HK-2 (cell line): Measurements from ENCODE around the gene KIF22.
"Not testable (repeated sequence)": the region's sequence is repeated elsewhere in the genome, so short reads cannot be mapped to it uniquely, and the experiment has no call there.

Source experiments
- DNase-seq: peaks from one replicate; pipeline ENCODE4 v3.0.0-alpha.2; 2018; ENCODE audit not compliant: unreplicated experiment

The KIF22 gene

DNA sequence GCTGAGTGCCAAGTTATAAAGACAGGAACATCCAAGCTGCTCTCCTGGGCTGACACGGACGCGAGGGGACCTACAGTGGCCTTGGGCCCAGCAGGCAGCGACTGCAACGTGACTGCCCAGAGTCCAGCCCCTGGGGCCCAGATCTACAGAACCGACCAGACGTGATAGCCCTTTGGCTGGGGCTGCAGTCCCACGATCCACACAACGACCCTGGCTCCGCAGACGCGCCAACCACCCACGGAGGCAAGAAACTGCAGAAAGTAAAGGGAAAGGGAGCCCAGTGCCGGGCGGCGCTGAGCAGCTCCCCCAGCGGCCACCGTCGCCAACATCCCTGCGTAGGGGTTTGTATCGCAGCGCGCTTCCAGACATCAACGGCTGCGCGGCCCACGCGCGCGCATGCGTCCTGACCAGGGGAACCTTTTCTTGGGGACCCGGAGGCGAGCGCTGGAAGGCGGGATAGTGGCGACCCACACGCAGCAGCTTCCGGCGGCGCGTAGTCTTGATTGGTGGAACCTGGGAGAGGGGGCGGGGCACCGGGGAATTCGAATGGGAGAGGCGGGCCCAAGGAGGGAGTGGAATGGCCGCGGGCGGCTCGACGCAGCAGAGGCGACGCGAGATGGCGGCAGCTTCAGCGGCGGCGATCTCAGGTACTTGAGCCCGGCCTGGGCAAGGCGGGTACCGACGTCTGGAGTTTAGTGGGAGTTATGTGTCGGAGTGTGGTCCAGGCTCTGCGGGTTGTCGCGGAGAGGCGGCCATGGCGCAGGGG is at the start of gene KIF22:
Gene KIF22 (plus strand): TSS at position 569 of the 766 bp plus-strand sequence. CDS start 9 bp downstream, at position 578.
- peak; percentile 96 for DNase-seq

GRCh38 chr16:29742683-29743275 is 47.8 kb upstream of the KIF22 start:
- no peak for DNase-seq

DNA sequence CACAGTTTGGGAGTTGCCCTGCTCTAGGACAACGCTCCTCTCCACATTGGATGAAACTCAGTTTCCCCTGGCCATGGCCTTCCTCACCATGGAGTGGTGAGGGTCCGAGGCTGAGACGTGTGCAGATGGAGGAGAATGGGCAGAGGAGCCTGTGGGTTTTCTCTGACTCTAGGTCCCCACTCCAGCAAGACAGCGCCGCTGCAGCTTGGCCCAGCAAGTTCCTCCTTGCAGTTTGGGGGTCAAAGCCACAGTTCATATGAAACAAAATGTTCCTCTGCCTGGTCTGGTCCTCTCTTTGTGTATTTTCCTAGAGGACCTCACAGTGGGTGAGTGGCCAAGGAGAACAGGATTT is 47.1 kb upstream of the KIF22 start:
- no peak for DNase-seq

DNA sequence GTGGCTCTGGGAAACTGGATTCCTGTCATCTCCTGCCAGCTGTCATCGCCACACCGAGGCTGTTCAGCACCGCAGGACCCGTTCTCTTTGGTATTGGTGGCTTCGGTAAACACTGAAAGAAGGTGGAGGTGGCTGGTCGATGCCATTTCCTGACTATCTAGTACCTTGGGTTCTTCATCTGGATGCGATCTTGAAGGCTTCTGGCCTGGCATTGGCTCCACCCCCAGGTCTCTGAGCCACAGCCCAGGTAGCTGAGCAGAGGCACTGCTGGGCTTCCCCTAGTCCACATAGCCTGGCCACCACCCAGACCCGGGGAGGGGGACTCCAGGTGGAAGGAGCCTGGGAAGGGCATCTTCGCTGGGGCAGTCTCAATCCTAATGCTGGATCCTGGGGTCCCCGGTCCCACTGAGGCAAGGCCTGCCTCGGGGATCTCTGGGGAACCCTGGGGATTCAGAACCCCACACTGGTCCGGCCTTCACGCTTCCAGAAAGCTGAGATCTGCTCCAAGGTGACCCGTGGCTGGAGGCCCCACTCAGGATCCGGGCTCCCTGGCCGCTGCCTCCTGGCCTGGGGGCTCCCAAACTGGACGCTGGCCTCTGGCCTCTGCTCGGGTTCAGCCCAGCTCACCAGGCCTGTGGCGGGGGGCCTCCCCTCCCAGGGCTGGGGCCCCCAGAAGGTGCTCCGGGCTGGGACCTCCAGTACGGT is 46.6 kb upstream of the KIF22 start:
- DNase-seq: no peak

DNA sequence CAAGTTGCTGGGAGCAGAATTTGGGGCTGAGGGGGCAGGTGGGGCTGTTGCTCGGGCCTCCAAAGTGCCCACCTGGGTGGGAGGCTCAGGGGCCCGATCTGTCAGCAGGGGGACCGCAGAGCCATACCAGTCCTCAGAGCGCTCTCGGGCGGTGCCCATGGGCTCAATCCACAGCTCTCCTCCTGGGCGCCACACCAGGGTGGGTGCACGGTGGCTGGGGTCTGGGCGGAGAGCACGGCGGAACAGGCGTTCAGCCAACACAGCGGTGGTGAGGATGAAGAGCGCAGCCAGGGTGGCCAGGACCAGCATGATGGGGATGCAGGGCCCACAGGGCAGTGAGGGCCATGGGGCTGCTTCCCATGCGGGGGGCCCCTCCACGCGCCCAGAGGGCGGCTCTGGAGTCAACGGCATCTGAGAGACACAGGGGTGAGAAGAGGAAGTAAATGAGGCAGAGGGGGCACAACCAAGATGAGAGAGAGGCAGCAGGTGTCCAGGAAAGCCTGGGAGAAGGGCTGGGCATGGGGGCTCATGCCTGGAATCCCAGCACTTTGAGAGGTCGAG is 45.9 kb upstream of the KIF22 start:
- no peak for DNase-seq

- DNase-seq: no peak
Measured at GRCh38 chr16:29745121-29745852, 45.3 kb upstream of the KIF22 start.

DNA sequence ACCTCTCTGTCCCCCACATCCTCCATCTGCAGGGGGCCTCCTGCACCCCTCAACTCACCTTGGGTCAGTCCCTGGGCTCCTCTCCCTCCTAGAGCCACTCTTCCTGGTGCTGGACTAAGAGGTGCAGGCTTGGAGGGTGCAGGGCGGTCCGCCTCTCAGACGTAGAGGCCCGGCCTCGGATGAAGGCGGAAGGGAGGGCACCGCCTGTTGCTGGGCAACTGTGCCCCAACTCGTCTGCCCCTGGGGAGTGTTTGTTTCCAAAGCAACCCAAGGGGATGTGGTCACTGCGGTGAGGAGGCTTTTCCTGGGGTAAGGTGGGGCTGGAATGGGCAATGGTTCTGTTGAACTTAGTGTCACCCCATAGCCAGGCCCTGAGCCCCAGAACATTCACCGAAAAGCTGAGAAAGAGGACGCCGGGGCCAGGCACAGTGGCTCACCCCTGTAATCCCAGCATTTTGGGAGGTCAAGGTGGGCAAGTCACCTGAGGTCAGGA is 44.7 kb upstream of the KIF22 start, which contains the start of gene C16orf54:
Gene C16orf54 (minus strand): TSS at position 138 of the 493 bp plus-strand sequence. CDS start 1,039 bp downstream, outside the sequence.
- no peak for DNase-seq

GRCh38 chr16:29746518-29746917 is 44.0 kb upstream of the KIF22 start:
- DNase-seq: not testable (repeated sequence)

- no peak for DNase-seq
Measured at GRCh38 chr16:29747947-29748759, 42.4 kb upstream of the KIF22 start.

DNA sequence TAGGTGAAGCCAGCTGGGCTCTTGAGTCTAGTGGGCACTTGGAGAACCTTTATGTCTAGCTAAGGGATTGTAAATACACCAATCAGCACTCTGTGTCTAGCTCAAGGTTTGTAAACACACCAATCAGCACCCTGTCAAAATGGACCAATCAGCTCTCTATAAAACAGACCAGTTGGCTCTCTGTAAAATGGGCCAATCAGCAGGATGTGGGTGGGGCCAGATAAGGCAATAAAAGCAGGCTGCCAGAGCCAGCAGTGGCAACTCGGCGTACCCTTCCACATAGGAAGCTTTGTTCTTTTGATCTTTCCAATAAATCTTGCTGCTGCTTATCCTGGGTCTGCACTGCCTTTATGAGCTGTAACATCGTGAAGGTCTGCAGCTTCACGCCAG is 41.8 kb upstream of the KIF22 start:
- not testable (repeated sequence) for DNase-seq

GRCh38 chr16:29753516-29753915 is 37.0 kb upstream of the KIF22 start:
- DNase-seq: no peak

DNA sequence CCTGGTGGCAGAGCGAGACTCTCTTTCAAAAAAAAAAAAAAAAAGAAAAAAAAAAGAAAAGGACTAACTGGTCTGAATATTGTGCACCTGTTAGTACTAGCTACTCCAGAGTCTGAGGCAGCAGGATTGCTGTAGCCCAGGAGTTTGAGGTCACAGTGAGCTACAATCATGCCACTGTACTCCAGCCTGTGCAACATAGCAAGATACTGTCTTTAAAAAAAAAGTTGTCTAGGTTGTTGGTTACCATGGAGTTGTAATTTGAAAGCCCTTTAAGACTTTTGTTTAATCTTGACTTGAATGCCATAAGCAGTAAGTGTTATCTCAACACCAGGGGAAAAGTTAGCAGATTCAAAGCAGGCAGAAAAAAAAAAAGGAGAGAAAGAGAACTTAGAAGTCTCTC is 33.9 kb upstream of the KIF22 start:
- no peak for DNase-seq

DNA sequence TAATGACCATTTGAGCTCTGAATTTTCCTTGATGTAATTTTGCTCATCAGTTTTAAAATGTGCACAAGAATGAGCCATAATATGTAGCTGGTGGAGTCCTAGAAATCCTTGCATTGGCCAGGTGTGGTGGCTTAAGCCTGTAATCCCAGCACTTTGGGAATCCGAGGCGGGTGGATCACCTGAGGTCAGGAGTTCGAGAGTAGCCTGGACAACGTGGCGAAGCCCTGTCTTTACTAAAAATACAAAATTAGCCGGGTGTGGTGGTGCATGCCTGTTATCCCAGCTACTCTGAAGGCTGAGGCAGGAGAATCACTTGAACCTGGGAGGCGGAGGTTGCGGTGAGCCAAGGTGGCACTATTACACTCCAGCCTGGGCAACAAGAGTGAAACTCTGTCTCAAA is 33.5 kb upstream of the KIF22 start:
- not testable (repeated sequence) for DNase-seq

- no peak for DNase-seq
Measured at GRCh38 chr16:29757950-29758466, 32.5 kb upstream of the KIF22 start.

DNA sequence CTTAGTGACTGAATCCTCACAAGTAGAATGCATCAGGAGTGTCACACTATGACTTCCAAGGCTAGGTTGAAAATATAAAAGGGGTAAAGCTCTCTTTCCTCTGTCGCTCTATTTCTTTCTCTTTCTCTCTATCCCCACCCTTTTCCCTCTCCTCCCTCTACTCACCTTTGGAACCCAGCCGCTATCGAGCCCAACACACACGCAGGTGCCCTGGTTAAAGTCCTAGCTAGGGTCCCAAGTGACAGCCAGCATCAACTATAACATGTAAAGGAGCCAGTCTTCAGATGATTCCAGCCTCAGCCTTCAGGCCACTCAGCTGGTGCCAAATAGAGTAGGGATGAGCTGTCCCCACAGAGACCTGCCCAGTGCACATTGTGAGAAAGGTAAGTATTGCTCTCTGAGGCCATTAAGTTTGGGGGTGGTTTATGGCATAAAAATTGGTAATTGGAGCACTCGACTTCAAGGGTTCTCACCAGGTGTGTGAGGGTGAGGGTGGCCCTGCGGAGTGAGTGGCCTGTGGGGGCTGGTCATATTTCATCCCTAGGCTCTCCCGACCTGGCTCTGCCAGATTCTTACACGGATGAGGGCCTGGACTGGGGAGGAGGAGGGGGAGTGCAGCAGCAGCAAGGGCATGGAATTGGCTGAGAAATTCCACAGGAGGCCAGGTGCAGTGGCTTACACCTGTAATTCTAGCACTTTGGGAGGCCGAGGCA is 29.8 kb upstream of the KIF22 start:
- no peak for DNase-seq

DNA sequence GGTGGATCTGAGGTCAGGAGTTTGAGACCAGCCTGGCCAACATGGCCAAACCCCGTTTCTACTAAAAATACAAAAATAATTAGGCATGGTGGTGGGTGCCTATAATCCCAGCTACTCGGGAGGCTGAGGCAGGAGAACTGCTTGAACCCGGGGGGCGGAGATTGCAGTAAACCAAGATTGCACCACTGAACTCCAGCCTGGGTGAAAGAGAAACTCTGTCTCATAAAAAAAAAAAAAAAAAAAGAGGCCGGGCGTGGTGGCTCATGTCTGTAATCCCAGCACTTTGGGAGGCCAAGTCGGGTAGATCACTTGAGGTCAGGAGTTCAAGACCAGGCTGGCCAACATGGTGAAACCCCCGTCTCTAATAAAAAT is 29.3 kb upstream of the KIF22 start:
- DNase-seq: not testable (repeated sequence)

DNA sequence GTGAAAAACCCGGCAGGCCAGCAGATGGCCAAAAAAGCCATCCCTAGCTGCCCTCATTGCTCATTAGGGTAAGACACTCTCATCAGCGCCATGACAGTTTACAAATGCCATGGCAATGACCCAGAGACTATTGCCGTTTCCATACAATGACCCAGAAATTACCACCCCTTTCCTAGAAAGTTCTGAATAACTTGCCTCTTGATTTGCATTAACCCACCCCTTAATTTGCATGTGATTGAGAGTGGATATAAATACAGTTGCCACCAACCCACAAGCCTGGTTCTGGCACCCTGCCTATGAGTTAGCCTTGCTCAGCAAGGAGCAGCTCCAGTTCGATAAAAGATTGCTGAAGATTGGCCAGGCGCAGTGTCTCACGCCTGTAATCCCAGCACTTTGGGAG is 28.7 kb upstream of the KIF22 start:
- DNase-seq: no peak

GRCh38 chr16:29763326-29763725 is 27.2 kb upstream of the KIF22 start:
- no peak for DNase-seq

GRCh38 chr16:29765167-29766032 is 25.2 kb upstream of the KIF22 start:
- DNase-seq: no peak
